Measurements from ENCODE around the gene RCBTB1.
"Not testable (repeated sequence)": the region's sequence is repeated elsewhere in the genome, so short reads cannot be mapped to it uniquely, and the experiment has no call there.

The RCBTB1 gene

DNA sequence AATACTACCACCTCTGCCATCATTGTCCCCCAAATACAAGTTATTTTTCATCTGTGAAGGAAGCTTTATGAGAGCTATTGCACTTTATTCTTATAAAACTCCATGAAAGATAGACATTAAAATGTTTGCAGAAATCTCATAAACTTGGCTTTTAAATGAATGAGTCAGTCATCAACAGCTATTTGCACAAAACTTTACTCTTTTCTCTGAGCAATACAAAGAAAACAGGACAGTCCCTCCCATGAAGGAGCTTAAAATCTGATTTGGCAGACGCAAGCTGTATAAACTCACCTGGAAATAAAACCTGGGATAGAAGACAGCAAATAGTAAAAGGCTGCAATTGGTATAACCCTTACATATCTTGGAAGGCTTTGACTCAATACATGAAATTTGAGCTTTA is 16.6 kb upstream of the RCBTB1 start:
- H3K4me3 ChIP-seq (ENCODE audit: low read length), result no peak overlapping the region
- TF ChIP-seq, protein P1, sequence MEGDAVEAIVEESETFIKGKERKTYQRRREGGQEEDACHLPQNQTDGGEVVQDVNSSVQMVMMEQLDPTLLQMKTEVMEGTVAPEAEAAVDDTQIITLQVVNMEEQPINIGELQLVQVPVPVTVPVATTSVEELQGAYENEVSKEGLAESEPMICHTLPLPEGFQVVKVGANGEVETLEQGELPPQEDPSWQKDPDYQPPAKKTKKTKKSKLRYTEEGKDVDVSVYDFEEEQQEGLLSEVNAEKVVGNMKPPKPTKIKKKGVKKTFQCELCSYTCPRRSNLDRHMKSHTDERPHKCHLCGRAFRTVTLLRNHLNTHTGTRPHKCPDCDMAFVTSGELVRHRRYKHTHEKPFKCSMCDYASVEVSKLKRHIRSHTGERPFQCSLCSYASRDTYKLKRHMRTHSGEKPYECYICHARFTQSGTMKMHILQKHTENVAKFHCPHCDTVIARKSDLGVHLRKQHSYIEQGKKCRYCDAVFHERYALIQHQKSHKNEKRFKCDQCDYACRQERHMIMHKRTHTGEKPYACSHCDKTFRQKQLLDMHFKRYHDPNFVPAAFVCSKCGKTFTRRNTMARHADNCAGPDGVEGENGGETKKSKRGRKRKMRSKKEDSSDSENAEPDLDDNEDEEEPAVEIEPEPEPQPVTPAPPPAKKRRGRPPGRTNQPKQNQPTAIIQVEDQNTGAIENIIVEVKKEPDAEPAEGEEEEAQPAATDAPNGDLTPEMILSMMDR (IDR thresholded peaks at IDR 0.05; ENCODE audit: insufficient read depth, low read depth, low read length, missing control alignments), result no peak
- peak; percentile 13 for DNase-seq (ENCODE audit: low read depth)

DNA sequence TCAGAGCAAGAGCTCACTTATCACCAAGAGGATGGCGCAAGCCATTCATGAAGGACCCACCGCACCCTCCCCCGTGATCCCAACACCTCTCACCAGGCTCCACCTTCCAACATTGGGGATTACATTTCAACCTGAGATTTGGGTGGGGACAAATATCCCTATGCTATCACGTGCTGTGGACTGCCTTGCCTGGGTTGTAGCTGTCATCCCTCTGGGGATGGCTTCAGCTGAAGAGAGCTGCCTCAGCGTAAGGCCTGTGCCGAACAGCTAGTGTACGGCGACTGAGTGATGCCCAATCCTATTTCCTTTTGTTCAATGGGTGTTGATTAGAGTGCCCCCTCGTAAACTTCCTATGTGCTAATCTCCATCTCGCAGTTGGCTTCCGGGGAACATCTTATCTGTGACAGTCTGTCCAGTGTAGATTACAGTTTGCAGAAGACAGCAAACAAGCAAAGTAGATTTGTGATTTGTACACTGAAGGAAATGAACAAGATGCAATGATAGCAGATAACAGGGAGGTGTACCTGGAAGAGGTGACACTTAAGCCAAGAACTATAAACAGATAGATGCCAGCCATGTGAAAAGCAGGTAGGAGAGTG is 11.8 kb upstream of the RCBTB1 start:
- TF ChIP-seq, protein P1 (IDR thresholded peaks at IDR 0.05; ENCODE audit: insufficient read depth, low read depth, low read length, missing control alignments), result no peak
- no peak overlapping the region for H3K4me3 ChIP-seq (ENCODE audit: low read length)
- no peak for DNase-seq (ENCODE audit: low read depth)

DNA sequence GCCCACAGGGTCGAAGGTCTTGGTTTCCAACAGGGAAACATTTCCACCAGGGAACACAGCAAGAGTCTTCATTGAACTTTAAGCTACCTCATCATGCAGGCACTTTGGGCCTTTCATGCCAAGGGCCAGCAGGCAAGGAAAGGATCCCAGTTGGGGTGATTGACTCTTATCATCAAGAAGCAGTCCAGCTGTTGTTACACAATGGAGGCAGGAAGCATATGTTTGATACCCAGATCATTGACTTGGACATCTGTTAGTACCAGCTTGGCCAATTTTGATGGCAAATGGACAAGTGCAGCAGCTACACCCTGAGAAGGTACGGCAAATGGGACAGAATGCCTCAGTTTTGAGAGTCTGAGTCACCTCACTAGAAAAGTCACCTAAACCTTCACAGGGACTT is 10.9 kb upstream of the RCBTB1 start:
- no peak overlapping the region for H3K4me3 ChIP-seq (ENCODE audit: low read length)
- TF ChIP-seq, protein P1 (IDR thresholded peaks at IDR 0.05; ENCODE audit: insufficient read depth, low read depth, low read length, missing control alignments), result no peak
- no peak for DNase-seq (ENCODE audit: low read depth)

DNA sequence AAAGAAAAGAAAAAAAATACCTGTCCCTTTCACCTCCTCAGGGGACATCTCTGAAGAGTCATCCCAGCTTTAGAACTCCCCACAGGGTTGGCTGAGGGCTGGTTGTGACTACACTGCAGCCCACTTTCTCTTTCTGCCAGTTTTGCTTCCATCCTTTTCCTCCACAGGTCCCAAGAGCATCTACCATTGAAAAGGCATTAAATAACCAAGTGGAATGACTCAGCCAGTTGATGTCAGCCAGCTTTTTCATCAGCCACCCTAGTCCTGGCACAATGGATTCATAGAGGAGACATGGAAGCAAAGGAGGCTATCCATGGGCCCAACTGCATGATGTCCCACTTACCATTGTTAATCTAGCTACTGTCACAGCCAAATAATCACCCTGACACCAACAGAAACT is 9.2 kb upstream of the RCBTB1 start:
- H3K4me3 ChIP-seq (ENCODE audit: low read length), result no peak overlapping the region
- TF ChIP-seq, protein P1 (IDR thresholded peaks at IDR 0.05; ENCODE audit: insufficient read depth, low read depth, low read length, missing control alignments), result no peak
- DNase-seq (ENCODE audit: low read depth), result peak; percentile 22

DNA sequence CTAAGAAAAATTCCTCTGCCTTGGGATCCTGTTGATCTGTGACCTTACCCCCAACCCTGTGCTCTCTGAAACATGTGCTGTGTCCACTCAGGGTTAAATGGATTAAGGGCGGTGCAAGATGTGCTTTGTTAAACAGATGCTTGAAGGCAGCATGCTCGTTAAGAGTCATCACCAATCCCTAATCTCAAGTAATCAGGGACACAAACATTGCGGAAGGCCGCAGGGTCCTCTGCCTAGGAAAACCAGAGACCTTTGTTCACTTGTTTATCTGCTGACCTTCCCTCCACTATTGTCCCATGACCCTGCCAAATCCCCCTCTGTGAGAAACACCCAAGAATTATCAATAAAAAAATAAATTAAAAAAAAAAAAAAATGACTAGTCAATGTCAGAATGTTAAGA is 8.5 kb upstream of the RCBTB1 start:
- not testable (repeated sequence) for DNase-seq (ENCODE audit: low read depth); H3K4me3 ChIP-seq (ENCODE audit: low read length)

DNA sequence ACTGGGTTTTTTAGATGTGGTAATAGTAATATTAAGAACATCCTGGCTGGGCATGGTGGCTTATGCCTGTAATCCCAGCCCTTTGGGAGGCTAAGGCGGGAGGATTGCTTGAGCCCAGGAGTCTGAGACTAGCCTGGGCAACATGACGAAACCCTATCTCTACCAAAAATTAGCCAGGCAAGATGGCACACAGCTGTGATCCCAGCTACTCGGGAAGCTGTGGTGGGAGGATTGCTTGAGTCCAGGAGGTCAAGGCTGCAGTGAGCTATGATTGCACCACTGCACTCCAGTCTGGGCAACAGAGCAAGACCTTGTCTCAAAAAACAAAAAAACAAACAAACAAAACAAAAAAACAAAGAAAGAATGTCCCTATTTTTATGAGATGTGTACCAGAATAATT is 5.4 kb upstream of the RCBTB1 start:
- H3K4me3 ChIP-seq (ENCODE audit: low read length); DNase-seq (ENCODE audit: low read depth): not testable (repeated sequence)

DNA sequence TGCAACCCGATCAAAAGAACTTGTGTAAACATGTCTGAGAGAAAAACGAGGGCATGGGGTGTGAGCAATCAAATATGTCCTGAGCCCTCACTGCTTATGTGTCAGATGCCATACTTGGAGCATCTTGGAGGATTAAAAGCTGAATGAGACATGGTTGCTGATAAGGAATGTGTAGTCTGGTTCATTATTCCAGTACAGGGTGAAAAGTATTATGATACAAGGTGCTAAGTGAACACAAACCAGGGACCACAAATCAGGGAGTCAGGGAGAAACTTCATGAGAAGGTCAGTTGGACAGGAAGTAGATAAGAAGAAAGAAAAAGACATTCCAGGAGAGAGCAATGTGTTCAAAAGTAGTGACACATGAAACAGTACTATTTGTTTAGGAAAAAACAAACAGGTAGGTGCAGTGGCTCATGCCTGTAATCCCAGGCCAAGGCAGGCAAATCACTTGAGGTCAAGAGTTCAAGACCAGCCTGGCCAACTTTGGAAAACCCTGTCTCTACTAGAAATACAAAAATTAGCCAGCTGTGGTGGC is 2.0 kb upstream of the RCBTB1 start:
- H3K4me3 ChIP-seq (ENCODE audit: low read length), result no peak overlapping the region
- DNase-seq (ENCODE audit: low read depth), result peak; percentile 91
- TF ChIP-seq, protein P1 (IDR thresholded peaks at IDR 0.05; ENCODE audit: insufficient read depth, low read depth, low read length, missing control alignments), result no peak

DNA sequence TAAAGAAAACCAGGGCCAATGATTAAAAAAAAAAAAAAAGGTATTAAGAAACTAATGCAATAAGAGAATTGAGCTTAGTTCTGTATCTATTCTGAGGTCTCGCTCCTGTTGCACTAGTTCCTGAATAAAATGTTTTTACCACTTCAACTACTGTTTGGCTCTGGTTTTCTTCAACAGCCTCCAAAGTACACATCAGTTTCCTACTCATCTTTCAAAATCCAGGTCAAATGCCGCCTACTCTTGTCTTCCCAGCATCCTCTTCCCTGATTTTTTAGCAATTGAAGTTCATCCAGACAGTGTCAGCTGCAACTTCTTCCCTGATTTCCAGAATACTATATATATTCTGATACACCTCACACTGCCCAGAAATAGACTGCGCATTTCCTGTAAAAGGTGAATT is 1.4 kb upstream of the RCBTB1 start:
- TF ChIP-seq, protein P1 (IDR thresholded peaks at IDR 0.05; ENCODE audit: insufficient read depth, low read depth, low read length, missing control alignments), result no peak
- H3K4me3 ChIP-seq (ENCODE audit: low read length), result no peak overlapping the region
- DNase-seq (ENCODE audit: low read depth), result peak; percentile 8
